ENCODE data around the gene MAML3.

MAML3 gene

GRCh38 chr4:139848028-139848427, 306.0 kb downstream of the MAML3 start:
- no peak for TF ChIP-seq CTCF (IDR thresholded peaks at IDR 0.05; ENCODE audit: insufficient read depth, low read length, missing control alignments)
- ChIA-PET POLR2A (no interaction called here), CTCF (no interaction called here)
- no peak for DNase-seq (ENCODE audit: low read depth, low spot score)
- H3K4me3 ChIP-seq (ENCODE audit: low read depth, low read length) = no peak overlapping the region

GRCh38 chr4:139847602-139848001, 306.4 kb downstream of the MAML3 start:
- no peak overlapping the region for H3K4me3 ChIP-seq (ENCODE audit: low read depth, low read length)
- CTCF ChIA-PET = no interaction called here
- no peak for TF ChIP-seq CTCF (IDR thresholded peaks at IDR 0.05; ENCODE audit: insufficient read depth, low read length, missing control alignments)
- DNase-seq (ENCODE audit: low read depth, low spot score) = no peak
- POLR2A ChIA-PET = interaction anchor here (0.6 kb wide), 1 partner anchor 17 kb away, joined by 3 read pairs; no protein-coding TSS in a partner anchor

GRCh38 chr4:139846766-139847165, 307.2 kb downstream of the MAML3 start:
- POLR2A ChIA-PET = no interaction called here
- no peak overlapping the region for H3K4me3 ChIP-seq (ENCODE audit: low read depth, low read length)
- CTCF ChIA-PET = no interaction called here
- TF ChIP-seq CTCF (IDR thresholded peaks at IDR 0.05; ENCODE audit: insufficient read depth, low read length, missing control alignments) = no peak
- DNase-seq (ENCODE audit: low read depth, low spot score) = no peak

GRCh38 chr4:139845453-139846093, 308.4 kb downstream of the MAML3 start:
- no peak overlapping the region for H3K4me3 ChIP-seq (ENCODE audit: low read depth, low read length)
- no peak for DNase-seq (ENCODE audit: low read depth, low spot score)
- POLR2A ChIA-PET = no interaction called here
- TF ChIP-seq CTCF (IDR thresholded peaks at IDR 0.05; ENCODE audit: insufficient read depth, low read length, missing control alignments) = no peak
- CTCF ChIA-PET = no interaction called here

GRCh38 chr4:139844459-139845036, 309.4 kb downstream of the MAML3 start:
- DNase-seq (ENCODE audit: low read depth, low spot score) = no peak
- H3K4me3 ChIP-seq (ENCODE audit: low read depth, low read length) = no peak overlapping the region
- POLR2A ChIA-PET = no interaction called here
- CTCF ChIA-PET = no interaction called here
- TF ChIP-seq CTCF (IDR thresholded peaks at IDR 0.05; ENCODE audit: insufficient read depth, low read length, missing control alignments) = no peak

- TF ChIP-seq CTCF (IDR thresholded peaks at IDR 0.05; ENCODE audit: insufficient read depth, low read length, missing control alignments) = no peak
- ChIA-PET CTCF (no interaction called here), POLR2A (no interaction called here)
- H3K4me3 ChIP-seq (ENCODE audit: low read depth, low read length) = no peak overlapping the region
- DNase-seq (ENCODE audit: low read depth, low spot score) = no peak
Observed at GRCh38 chr4:139844057-139844456, 309.9 kb downstream of the MAML3 start.

Measured in AG04449 (cell line).